ENCODE data around the gene MEP1A.

Gene MEP1A

GRCh38 chr6:46776070-46776712 is 17.0 kb upstream of the MEP1A start:
- DNase-seq (ENCODE audit: low read depth in 2 of 2, low spot score in 1 of 2), result no peak

GRCh38 chr6:46777476-46778346 is 15.5 kb upstream of the MEP1A start:
- DNase-seq (ENCODE audit: low read depth in 2 of 2, low spot score in 1 of 2), result no peak

- no peak for DNase-seq (ENCODE audit: low read depth in 2 of 2, low spot score in 1 of 2)
Measured at GRCh38 chr6:46781478-46782378, 11.5 kb upstream of the MEP1A start.

- no peak for DNase-seq (ENCODE audit: low read depth in 2 of 2, low spot score in 1 of 2)
Measured at GRCh38 chr6:46784535-46784934, 8.7 kb upstream of the MEP1A start.

- no peak for DNase-seq (ENCODE audit: low read depth in 2 of 2, low spot score in 1 of 2)
Measured at GRCh38 chr6:46787871-46788540, 5.2 kb upstream of the MEP1A start.

GRCh38 chr6:46788791-46789190 is 4.4 kb upstream of the MEP1A start:
- no peak for DNase-seq (ENCODE audit: low read depth in 2 of 2, low spot score in 1 of 2)

- no peak for DNase-seq (ENCODE audit: low read depth in 2 of 2, low spot score in 1 of 2)
Measured at GRCh38 chr6:46789434-46790354, 3.5 kb upstream of the MEP1A start.

GRCh38 chr6:46790355-46790874 is 2.8 kb upstream of the MEP1A start:
- DNase-seq (ENCODE audit: low read depth in 2 of 2, low spot score in 1 of 2), result no peak

- DNase-seq (ENCODE audit: low read depth in 2 of 2, low spot score in 1 of 2), result no peak
Measured at GRCh38 chr6:46792635-46793034, 554 bp upstream of the MEP1A start.

GRCh38 chr6:46794068-46794467 is 879 bp downstream of the MEP1A start:
- no peak for DNase-seq (ENCODE audit: low read depth in 2 of 2, low spot score in 1 of 2)

GRCh38 chr6:46795816-46796215 is 2.6 kb downstream of the MEP1A start:
- no peak for DNase-seq (ENCODE audit: low read depth in 2 of 2, low spot score in 1 of 2)

- no peak for DNase-seq (ENCODE audit: low read depth in 2 of 2, low spot score in 1 of 2)
Measured at GRCh38 chr6:46796848-46797580, 3.8 kb downstream of the MEP1A start.

- DNase-seq (ENCODE audit: low read depth in 2 of 2, low spot score in 1 of 2), result no peak
Measured at GRCh38 chr6:46799657-46800056, 6.5 kb downstream of the MEP1A start.

- DNase-seq (ENCODE audit: low read depth in 2 of 2, low spot score in 1 of 2), result no peak
Measured at GRCh38 chr6:46808806-46809205, 15.6 kb downstream of the MEP1A start.

GRCh38 chr6:46815130-46815529 is 21.9 kb downstream of the MEP1A start:
- no peak for DNase-seq (ENCODE audit: low read depth in 2 of 2, low spot score in 1 of 2)

GRCh38 chr6:46816626-46817025 is 23.4 kb downstream of the MEP1A start:
- no peak for DNase-seq (ENCODE audit: low read depth in 2 of 2, low spot score in 1 of 2)

- no peak for DNase-seq (ENCODE audit: low read depth in 2 of 2, low spot score in 1 of 2)
Measured at GRCh38 chr6:46819561-46819960, 26.4 kb downstream of the MEP1A start.

- no peak for DNase-seq (ENCODE audit: low read depth in 2 of 2, low spot score in 1 of 2)
Measured at GRCh38 chr6:46821458-46821881, 28.3 kb downstream of the MEP1A start.

- no peak for DNase-seq (ENCODE audit: low read depth in 2 of 2, low spot score in 1 of 2)
Measured at GRCh38 chr6:46828939-46829338, 35.8 kb downstream of the MEP1A start.
